ENCODE data around the gene A4GNT. TPM values are rescaled to one million over a fixed set of nuclear protein-coding genes. Genes with fewer than 3 reads are reported as not detected.
"Not testable (repeated sequence)": the region's sequence is repeated elsewhere in the genome, so short reads cannot be mapped to it uniquely, and the experiment has no call there.

The A4GNT gene
- total RNA-seq, 2 experiments from 2014 or later: not detected

- Histone ChIP-seq H3K9me3 (ENCODE audit: low read length) (no peaks in the 10 kb centered on the region), H3K9me2 (ENCODE audit: insufficient read depth, low read length) (no peaks in the 10 kb centered on the region), H4K20me1 (ENCODE audit: insufficient read depth, low read length) (no peaks in the 10 kb centered on the region), H3K79me2 (ENCODE audit: insufficient read depth, low read depth, low read length) (no peaks in the 10 kb centered on the region), H3K4me2 (ENCODE audit: low read length) (no peak overlapping the region), H3K4me1 (ENCODE audit: insufficient read depth, low read length, poor library complexity, severe bottlenecking) (no peaks in the 10 kb centered on the region), H3K36me3 (ENCODE audit: insufficient read depth, low read length) (no peaks in the 10 kb centered on the region), H2AFZ (ENCODE audit: low read length) (no peak overlapping the region), H3K4me3 (ENCODE audit: low read depth, low read length, poor library complexity, severe bottlenecking) (no peak overlapping the region), H3K27ac (ENCODE audit: low read depth, low read length, poor library complexity, severe bottlenecking) (no peak overlapping the region)
- TF ChIP-seq CTCF (conservative IDR thresholded peaks at IDR 0.05; ENCODE audit: low read length) (no peak), EZH2phosphoT487 (IDR thresholded peaks at IDR 0.05; ENCODE audit: borderline replicate concordance, low read depth, low read length) (no peak)
- intact Hi-C loops (cut with micrococcal nuclease; ENCODE audit: unreplicated experiment): no loop called here
- ChIA-PET POLR2A (no interaction called here), CTCF (ENCODE audit: unreplicated experiment) (no interaction called here)
- BruUV-seq (replicated peaks): no TSS peak
- DNase-seq (ENCODE audit: low spot score): no peak
These were observed 40.2 kb downstream of the A4GNT start for GRCh38 chr3:138092023-138092422.

GRCh38 chr3:138089091-138089490 is 43.1 kb downstream of the A4GNT start:
- H3K36me3 ChIP-seq (ENCODE audit: insufficient read depth, low read length): no peaks in the 10 kb centered on the region
- H3K27ac ChIP-seq (ENCODE audit: low read depth, low read length, poor library complexity, severe bottlenecking): no peak overlapping the region
- intact Hi-C loops (cut with micrococcal nuclease; ENCODE audit: unreplicated experiment): no loop called here
- no peak for DNase-seq (ENCODE audit: low spot score)
- ChIA-PET POLR2A (no interaction called here), CTCF (ENCODE audit: unreplicated experiment) (interaction anchor here (0.8 kb wide), 1 partner anchor 12 kb away, joined by 5 read pairs; no protein-coding TSS in a partner anchor)
- H3K9me3 ChIP-seq (ENCODE audit: low read length): no peaks in the 10 kb centered on the region
- H3K4me3 ChIP-seq (ENCODE audit: low read depth, low read length, poor library complexity, severe bottlenecking): no peak overlapping the region
- no peaks in the 10 kb centered on the region for H4K20me1 ChIP-seq (ENCODE audit: insufficient read depth, low read length)
- no peak overlapping the region for H2AFZ ChIP-seq (ENCODE audit: low read length)
- TF ChIP-seq EZH2phosphoT487 (IDR thresholded peaks at IDR 0.05; ENCODE audit: borderline replicate concordance, low read depth, low read length): no peak
- no peak for TF ChIP-seq CTCF (conservative IDR thresholded peaks at IDR 0.05; ENCODE audit: low read length)
- H3K79me2 ChIP-seq (ENCODE audit: insufficient read depth, low read depth, low read length): no peaks in the 10 kb centered on the region
- H3K4me2 ChIP-seq (ENCODE audit: low read length): no peak overlapping the region
- no TSS peak for BruUV-seq (replicated peaks)
- H3K4me1 ChIP-seq (ENCODE audit: insufficient read depth, low read length, poor library complexity, severe bottlenecking): no peaks in the 10 kb centered on the region
- no peaks in the 10 kb centered on the region for H3K9me2 ChIP-seq (ENCODE audit: insufficient read depth, low read length)

- H3K9me3 ChIP-seq (ENCODE audit: low read length); H3K27ac ChIP-seq (ENCODE audit: low read depth, low read length, poor library complexity, severe bottlenecking); H3K79me2 ChIP-seq (ENCODE audit: insufficient read depth, low read depth, low read length); CTCF ChIA-PET (ENCODE audit: unreplicated experiment); intact Hi-C loops (cut with micrococcal nuclease; ENCODE audit: unreplicated experiment); H2AFZ ChIP-seq (ENCODE audit: low read length); POLR2A ChIA-PET; H3K4me3 ChIP-seq (ENCODE audit: low read depth, low read length, poor library complexity, severe bottlenecking); H4K20me1 ChIP-seq (ENCODE audit: insufficient read depth, low read length); H3K4me1 ChIP-seq (ENCODE audit: insufficient read depth, low read length, poor library complexity, severe bottlenecking); H3K36me3 ChIP-seq (ENCODE audit: insufficient read depth, low read length); BruUV-seq (replicated peaks); H3K9me2 ChIP-seq (ENCODE audit: insufficient read depth, low read length); DNase-seq (ENCODE audit: low spot score); H3K4me2 ChIP-seq (ENCODE audit: low read length): not testable (repeated sequence)
These were observed 46.4 kb downstream of the A4GNT start for GRCh38 chr3:138085745-138086144.

All from OCI-LY7 (cell line).